SK-N-SH treated with all-trans-retinoic acid at 6 μM for 48 hours (cell line): ENCODE measurements around the gene TFIP11.

Experiments used
- ATAC-seq: fragments of 200-7000 bp; cut with Tn5 transposase; 3 replicates; pipeline ENCODE4 v1.9.1; 2020; ENCODE audit warnings: mild to moderate bottlenecking, moderate library complexity
- ARNTL ChIP-seq: fragments of 450-650 bp; formaldehyde crosslinking; IDR thresholded peaks from 2 replicates; pipeline ENCODE4 v1.5.0; 2020; ENCODE audit warnings: low read depth, mild to moderate bottlenecking, moderate library complexity, borderline replicate concordance
- BACH2 ChIP-seq: fragments of 250-450 bp; sonication (Bioruptor Pico); IDR thresholded peaks from 2 replicates; pipeline ENCODE4 v1.9.0; 2021; ENCODE audit warnings: mild to moderate bottlenecking, borderline replicate concordance
- CSDC2 ChIP-seq: fragments of 250-450 bp; sonication (Bioruptor Pico); IDR thresholded peaks from 2 replicates; pipeline ENCODE4 v1.5.0; 2020; ENCODE audit warnings: mild to moderate bottlenecking, moderate library complexity
- GLIS3 ChIP-seq: fragments of 250-450 bp; sonication (Bioruptor Pico); IDR thresholded peaks from 2 replicates; pipeline ENCODE4 v1.5.0; 2020; ENCODE audit warnings: mild to moderate bottlenecking, moderate library complexity
- ISL1 ChIP-seq: fragments of 250-450 bp; sonication (Bioruptor Pico); IDR thresholded peaks from 2 replicates; pipeline ENCODE4 v2.1.2; 2022; ENCODE audit warnings: mild to moderate bottlenecking, moderate library complexity
- OSR1 ChIP-seq: fragments of 250-450 bp; sonication (Bioruptor Pico); IDR thresholded peaks from 2 replicates; pipeline ENCODE4 v1.8.0; 2022; ENCODE audit warnings: moderate library complexity, mild to moderate bottlenecking, inconsistent platforms
- PPARA ChIP-seq: fragments of 250-450 bp; sonication (Bioruptor Pico); IDR thresholded peaks from 2 replicates; pipeline ENCODE4 v1.5.0; 2020; ENCODE audit warnings: mild to moderate bottlenecking, borderline replicate concordance
- RARB ChIP-seq: fragments of 250-450 bp; sonication (Bioruptor Pico); IDR thresholded peaks from 2 replicates; pipeline ENCODE4 v1.8.0; 2021; ENCODE audit warnings: mild to moderate bottlenecking, moderate library complexity
- SNAI2 ChIP-seq: fragments of 250-450 bp; sonication (Bioruptor Pico); IDR thresholded peaks from 2 replicates; pipeline ENCODE4 v1.5.0; 2020; ENCODE audit warnings: mild to moderate bottlenecking, moderate library complexity
- TOX ChIP-seq: fragments of 250-450 bp; sonication (Bioruptor Pico); IDR thresholded peaks from 2 replicates; pipeline ENCODE4 v1.8.0; 2021; ENCODE audit warnings: mild to moderate bottlenecking, moderate library complexity, borderline replicate concordance
- ZC3H10 ChIP-seq: fragments of 250-450 bp; sonication (Bioruptor Pico); IDR thresholded peaks from 2 replicates; pipeline ENCODE4 v1.5.1; 2021; ENCODE audit warnings: mild to moderate bottlenecking, moderate library complexity
- ZFP3 ChIP-seq: fragments of 250-450 bp; sonication (Bioruptor Pico); IDR thresholded peaks from 2 replicates; pipeline ENCODE4 v1.5.0; 2020; ENCODE audit warnings: mild to moderate bottlenecking, moderate library complexity
- ZFP30 ChIP-seq: fragments of 450-650 bp; formaldehyde crosslinking; IDR thresholded peaks from 2 replicates; pipeline ENCODE4 v1.5.0; 2022; ENCODE audit warnings: mild to moderate bottlenecking, moderate library complexity
- ZNF565 ChIP-seq: fragments of 450-650 bp; formaldehyde crosslinking; conservative IDR thresholded peaks from 2 replicates; pipeline ENCODE4 v1.5.0; 2020; ENCODE audit warnings: low read depth, mild to moderate bottlenecking, moderate library complexity
- ZNF70 ChIP-seq: fragments of 450-650 bp; formaldehyde crosslinking; IDR thresholded peaks from 2 replicates; pipeline ENCODE4 v1.5.0; 2020; ENCODE audit warnings: mild to moderate bottlenecking, moderate library complexity
- ZNF8 ChIP-seq: fragments of 450-650 bp; formaldehyde crosslinking; IDR thresholded peaks from 2 replicates; pipeline ENCODE4 v1.5.0; 2020; ENCODE audit warnings: mild to moderate bottlenecking, moderate library complexity
- TF ChIP-seq, protein P1 (sequence below): fragments of 250-450 bp; sonication (Bioruptor Pico); IDR thresholded peaks from 2 replicates; pipeline ENCODE4 v1.5.1; 2020; ENCODE audit warnings: low read depth, mild to moderate bottlenecking, moderate library complexity
- TF ChIP-seq, protein P2 (sequence below): fragments of 250-450 bp; sonication (Bioruptor Pico); IDR thresholded peaks from 2 replicates; pipeline ENCODE4 v1.5.1; 2021; ENCODE audit warnings: mild to moderate bottlenecking, moderate library complexity
- TF ChIP-seq, protein P3 (sequence below): fragments of 250-450 bp; sonication (Bioruptor Pico); IDR thresholded peaks from 2 replicates; pipeline ENCODE4 v1.8.0; 2020; ENCODE audit warnings: mild to moderate bottlenecking, moderate library complexity, borderline replicate concordance
- TF ChIP-seq, protein P4 (sequence below): fragments of 250-450 bp; sonication (Bioruptor Pico); IDR thresholded peaks from 2 replicates; pipeline ENCODE4 v1.8.0; 2021; ENCODE audit warnings: low read depth, mild to moderate bottlenecking, moderate library complexity, borderline replicate concordance
- TF ChIP-seq, protein P5 (sequence below): fragments of 250-450 bp; sonication (Bioruptor Pico); IDR thresholded peaks from 2 replicates; pipeline ENCODE4 v1.5.0; 2020; ENCODE audit warnings: mild to moderate bottlenecking, moderate library complexity

The TFIP11 gene

DNA sequence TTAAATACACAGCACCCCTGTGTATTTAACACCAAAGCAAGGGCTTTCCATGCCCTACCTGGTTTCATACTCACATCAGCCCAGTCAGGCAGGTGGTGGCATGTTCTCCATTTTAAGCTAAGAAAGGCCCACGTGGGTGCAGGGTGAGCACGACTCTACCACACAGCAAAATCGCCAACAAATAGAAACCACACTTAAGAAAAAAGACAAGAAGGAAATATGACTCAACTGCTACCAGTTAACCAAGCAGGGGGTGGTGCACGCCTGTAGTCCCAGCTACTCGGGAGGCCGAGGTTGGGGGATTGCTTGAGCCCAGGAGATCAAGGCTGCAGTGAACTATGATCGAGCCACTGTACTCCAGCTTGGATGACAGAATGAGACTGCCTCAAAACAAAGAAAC lies 35.2 kb upstream of the TFIP11 start (continued):
- no peak for TF ChIP-seq ZNF70
- TF ChIP-seq ZNF8: no peak
- TF ChIP-seq PPARA (CRISPR knock-in tag): no peak
- no peak for TF ChIP-seq SNAI2 (CRISPR knock-in tag)
- TF ChIP-seq, protein P1, sequence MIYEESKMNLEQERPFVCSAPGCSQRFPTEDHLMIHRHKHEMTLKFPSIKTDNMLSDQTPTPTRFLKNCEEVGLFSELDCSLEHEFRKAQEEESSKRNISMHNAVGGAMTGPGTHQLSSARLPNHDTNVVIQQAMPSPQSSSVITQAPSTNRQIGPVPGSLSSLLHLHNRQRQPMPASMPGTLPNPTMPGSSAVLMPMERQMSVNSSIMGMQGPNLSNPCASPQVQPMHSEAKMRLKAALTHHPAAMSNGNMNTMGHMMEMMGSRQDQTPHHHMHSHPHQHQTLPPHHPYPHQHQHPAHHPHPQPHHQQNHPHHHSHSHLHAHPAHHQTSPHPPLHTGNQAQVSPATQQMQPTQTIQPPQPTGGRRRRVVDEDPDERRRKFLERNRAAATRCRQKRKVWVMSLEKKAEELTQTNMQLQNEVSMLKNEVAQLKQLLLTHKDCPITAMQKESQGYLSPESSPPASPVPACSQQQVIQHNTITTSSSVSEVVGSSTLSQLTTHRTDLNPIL (CRISPR knock-in tag): no peak
- TF ChIP-seq GLIS3 (CRISPR knock-in tag): no peak

DNA sequence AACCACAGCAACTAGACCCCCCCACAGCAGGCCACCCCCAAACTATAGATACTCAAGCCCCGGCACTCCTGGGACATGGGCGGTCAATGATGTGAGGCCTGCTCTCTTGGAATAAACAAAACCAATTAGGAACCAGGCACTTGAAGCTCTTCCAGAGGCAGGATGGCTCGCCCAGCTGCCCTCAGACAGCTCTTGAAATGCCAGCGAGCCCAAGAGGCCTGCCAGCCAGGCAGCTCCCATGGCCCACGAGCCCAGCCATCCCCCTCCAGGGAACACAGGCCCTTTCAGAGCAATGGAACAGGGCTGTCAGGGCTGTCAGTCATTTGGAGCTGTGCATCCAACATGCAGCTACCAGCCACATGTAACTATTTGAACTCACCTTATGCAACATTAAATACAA lies 34.0 kb upstream of the TFIP11 start:
- ATAC-seq: no peak
- TF ChIP-seq, protein P2, sequence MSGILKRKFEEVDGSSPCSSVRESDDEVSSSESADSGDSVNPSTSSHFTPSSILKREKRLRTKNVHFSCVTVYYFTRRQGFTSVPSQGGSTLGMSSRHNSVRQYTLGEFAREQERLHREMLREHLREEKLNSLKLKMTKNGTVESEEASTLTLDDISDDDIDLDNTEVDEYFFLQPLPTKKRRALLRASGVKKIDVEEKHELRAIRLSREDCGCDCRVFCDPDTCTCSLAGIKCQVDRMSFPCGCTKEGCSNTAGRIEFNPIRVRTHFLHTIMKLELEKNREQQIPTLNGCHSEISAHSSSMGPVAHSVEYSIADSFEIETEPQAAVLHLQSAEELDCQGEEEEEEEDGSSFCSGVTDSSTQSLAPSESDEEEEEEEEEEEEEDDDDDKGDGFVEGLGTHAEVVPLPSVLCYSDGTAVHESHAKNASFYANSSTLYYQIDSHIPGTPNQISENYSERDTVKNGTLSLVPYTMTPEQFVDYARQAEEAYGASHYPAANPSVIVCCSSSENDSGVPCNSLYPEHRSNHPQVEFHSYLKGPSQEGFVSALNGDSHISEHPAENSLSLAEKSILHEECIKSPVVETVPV (CRISPR knock-in tag): no peak
- TF ChIP-seq PPARA (CRISPR knock-in tag) (no peak), ZNF8 (no peak), ISL1 (CRISPR knock-in tag) (no peak)
- TF ChIP-seq, protein P3, sequence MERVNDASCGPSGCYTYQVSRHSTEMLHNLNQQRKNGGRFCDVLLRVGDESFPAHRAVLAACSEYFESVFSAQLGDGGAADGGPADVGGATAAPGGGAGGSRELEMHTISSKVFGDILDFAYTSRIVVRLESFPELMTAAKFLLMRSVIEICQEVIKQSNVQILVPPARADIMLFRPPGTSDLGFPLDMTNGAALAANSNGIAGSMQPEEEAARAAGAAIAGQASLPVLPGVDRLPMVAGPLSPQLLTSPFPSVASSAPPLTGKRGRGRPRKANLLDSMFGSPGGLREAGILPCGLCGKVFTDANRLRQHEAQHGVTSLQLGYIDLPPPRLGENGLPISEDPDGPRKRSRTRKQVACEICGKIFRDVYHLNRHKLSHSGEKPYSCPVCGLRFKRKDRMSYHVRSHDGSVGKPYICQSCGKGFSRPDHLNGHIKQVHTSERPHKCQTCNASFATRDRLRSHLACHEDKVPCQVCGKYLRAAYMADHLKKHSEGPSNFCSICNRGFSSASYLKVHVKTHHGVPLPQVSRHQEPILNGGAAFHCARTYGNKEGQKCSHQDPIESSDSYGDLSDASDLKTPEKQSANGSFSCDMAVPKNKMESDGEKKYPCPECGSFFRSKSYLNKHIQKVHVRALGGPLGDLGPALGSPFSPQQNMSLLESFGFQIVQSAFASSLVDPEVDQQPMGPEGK (CRISPR knock-in tag): no peak

DNA sequence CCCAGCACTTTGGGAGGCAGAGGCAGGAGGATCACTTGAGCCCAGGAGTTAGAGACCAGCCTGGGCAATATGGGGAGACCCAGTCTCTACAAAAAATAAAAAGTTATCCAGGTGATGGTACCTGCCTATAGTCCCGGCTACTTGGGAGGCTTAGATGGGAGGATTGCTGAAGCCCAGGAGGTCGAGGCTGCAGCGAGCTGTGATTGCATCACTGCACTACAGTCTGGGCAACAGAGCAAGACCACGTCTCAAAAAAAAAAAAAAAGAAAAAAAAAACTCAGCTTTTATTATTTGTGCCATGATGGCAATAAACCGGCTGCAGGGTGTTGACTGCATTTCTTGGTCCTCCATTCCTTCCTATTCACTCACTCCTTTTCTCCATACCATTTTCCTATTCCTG lies 33.6 kb upstream of the TFIP11 start:
- ATAC-seq: no peak

DNA sequence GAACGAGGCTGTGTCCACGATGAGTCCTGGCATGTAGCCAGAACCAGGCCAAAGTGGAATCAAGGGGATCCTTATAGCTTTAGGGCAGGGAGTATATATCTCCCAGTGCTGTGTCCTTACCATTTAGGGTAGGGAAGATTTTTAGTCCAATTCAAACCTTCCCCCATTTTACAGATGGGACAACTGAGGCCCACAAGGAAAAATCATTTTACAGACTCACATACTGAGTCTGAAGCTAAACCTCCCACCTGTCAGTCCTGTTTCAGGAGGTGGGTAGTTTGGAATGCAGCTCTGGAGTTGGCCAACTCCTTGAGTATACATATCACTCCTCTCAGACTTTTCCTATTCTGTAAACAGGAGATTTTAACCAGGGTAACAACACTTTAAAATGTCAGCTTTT lies 33.1 kb upstream of the TFIP11 start:
- ATAC-seq: no peak
- TF ChIP-seq BACH2 (CRISPR knock-in tag) (no peak), TOX (CRISPR knock-in tag) (no peak), PPARA (CRISPR knock-in tag) (no peak), ZNF70 (no peak), ZFP3 (CRISPR knock-in tag) (no peak), RARB (CRISPR knock-in tag) (no peak), ZFP30 (CRISPR knock-in tag) (no peak), ZNF565 (no peak), ISL1 (CRISPR knock-in tag) (no peak), ZC3H10 (CRISPR knock-in tag) (no peak), CSDC2 (CRISPR knock-in tag) (no peak), OSR1 (CRISPR knock-in tag) (no peak), SNAI2 (CRISPR knock-in tag) (no peak), ZNF8 (no peak), ARNTL (no peak)
- TF ChIP-seq, protein P4, sequence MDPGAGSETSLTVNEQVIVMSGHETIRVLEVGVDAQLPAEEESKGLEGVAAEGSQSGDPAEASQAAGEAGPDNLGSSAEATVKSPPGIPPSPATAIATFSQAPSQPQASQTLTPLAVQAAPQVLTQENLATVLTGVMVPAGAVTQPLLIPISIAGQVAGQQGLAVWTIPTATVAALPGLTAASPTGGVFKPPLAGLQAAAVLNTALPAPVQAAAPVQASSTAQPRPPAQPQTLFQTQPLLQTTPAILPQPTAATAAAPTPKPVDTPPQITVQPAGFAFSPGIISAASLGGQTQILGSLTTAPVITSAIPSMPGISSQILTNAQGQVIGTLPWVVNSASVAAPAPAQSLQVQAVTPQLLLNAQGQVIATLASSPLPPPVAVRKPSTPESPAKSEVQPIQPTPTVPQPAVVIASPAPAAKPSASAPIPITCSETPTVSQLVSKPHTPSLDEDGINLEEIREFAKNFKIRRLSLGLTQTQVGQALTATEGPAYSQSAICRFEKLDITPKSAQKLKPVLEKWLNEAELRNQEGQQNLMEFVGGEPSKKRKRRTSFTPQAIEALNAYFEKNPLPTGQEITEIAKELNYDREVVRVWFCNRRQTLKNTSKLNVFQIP: no peak
- TF ChIP-seq, protein P2 (CRISPR knock-in tag): no peak
- TF ChIP-seq, protein P1 (CRISPR knock-in tag): no peak

More for the DNA sequence above, 33.6 kb upstream of the TFIP11 start:
- TF ChIP-seq, protein P5, sequence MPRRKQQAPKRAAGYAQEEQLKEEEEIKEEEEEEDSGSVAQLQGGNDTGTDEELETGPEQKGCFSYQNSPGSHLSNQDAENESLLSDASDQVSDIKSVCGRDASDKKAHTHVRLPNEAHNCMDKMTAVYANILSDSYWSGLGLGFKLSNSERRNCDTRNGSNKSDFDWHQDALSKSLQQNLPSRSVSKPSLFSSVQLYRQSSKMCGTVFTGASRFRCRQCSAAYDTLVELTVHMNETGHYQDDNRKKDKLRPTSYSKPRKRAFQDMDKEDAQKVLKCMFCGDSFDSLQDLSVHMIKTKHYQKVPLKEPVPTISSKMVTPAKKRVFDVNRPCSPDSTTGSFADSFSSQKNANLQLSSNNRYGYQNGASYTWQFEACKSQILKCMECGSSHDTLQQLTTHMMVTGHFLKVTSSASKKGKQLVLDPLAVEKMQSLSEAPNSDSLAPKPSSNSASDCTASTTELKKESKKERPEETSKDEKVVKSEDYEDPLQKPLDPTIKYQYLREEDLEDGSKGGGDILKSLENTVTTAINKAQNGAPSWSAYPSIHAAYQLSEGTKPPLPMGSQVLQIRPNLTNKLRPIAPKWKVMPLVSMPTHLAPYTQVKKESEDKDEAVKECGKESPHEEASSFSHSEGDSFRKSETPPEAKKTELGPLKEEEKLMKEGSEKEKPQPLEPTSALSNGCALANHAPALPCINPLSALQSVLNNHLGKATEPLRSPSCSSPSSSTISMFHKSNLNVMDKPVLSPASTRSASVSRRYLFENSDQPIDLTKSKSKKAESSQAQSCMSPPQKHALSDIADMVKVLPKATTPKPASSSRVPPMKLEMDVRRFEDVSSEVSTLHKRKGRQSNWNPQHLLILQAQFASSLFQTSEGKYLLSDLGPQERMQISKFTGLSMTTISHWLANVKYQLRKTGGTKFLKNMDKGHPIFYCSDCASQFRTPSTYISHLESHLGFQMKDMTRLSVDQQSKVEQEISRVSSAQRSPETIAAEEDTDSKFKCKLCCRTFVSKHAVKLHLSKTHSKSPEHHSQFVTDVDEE (CRISPR knock-in tag): no peak
- no peak for TF ChIP-seq CSDC2 (CRISPR knock-in tag)
- no peak for TF ChIP-seq BACH2 (CRISPR knock-in tag)
- TF ChIP-seq RARB (CRISPR knock-in tag): no peak
- no peak for TF ChIP-seq ARNTL
